Measurements from ENCODE around the gene POLR3F. TPM values are rescaled to one million over a fixed set of nuclear protein-coding genes. Genes with fewer than 3 reads are reported as not detected.

Gene POLR3F
- total and polyA plus RNA-seq, 2 donors (not counting 3 experiments of a cell fraction or from before 2014, with no cell fraction given): 4.5 to 9.8 TPM

- Histone ChIP-seq H3K4me2 (ENCODE audit: insufficient read depth, low read length) (no peak overlapping the region), H4K20me1 (replicated peaks; ENCODE audit: control insufficient read depth, extremely low read depth, insufficient read depth, low read length) (no peaks in the 10 kb centered on the region), H2AFZ (ENCODE audit: low read depth, low read length) (no peak overlapping the region), H3K27ac (ENCODE audit: insufficient read depth, low read depth, low read length) (no peak overlapping the region), H3K4me1 (ENCODE audit: control insufficient read depth, extremely low read depth, insufficient read depth, low read length) (no peaks in the 10 kb centered on the region), H3K9me1 (replicated peaks; ENCODE audit: control insufficient read depth, extremely low read depth, insufficient read depth, low read length) (no peaks in the 10 kb centered on the region), H3K9me3 (replicated peaks; ENCODE audit: control insufficient read depth, insufficient read depth, low read length) (no peaks in the 10 kb centered on the region), H3K79me2 (ENCODE audit: control insufficient read depth, insufficient read depth, low read length) (no peaks in the 10 kb centered on the region), H3K36me3 (ENCODE audit: control insufficient read depth in 2 of 2, extremely low read depth in 1 of 2, insufficient read depth in 2 of 2, low read length in 2 of 2) (no peaks in the 10 kb centered on the region), H3K27me3 (ENCODE audit: control insufficient read depth in 2 of 2, insufficient read depth in 2 of 2, low read length in 2 of 2) (peaks cover 0 to 3% of the 10 kb centered on the region in 2 experiments), H3K4me3 (replicated peaks in 1 of 3; ENCODE audit: insufficient read depth in 1 of 3, low read depth in 1 of 3, low read length in 3 of 3) (no peak overlapping the region), H3K9ac (replicated peaks; ENCODE audit: extremely low read depth, insufficient read depth, low read length) (no peak overlapping the region)
- dilution Hi-C loops (cut with MboI; ENCODE audit: extremely low pct_ligation_motif_present, low sequenced_read_pairs) (no loop called here), intact Hi-C loops (cut with micrococcal nuclease) (no loop called here)
- no peak for FAIRE-seq
- no TSS peak for BruUV-seq (replicated peaks)
- TF ChIP-seq CTCF (IDR thresholded peaks at IDR 0.05; ENCODE audit: extremely low read depth in 1 of 2, insufficient read depth in 1 of 2, low read depth in 1 of 2, low read length in 2 of 2): no peak
- TF ChIP-seq MYC (IDR thresholded peaks at IDR 0.05; ENCODE audit: low read depth, low read length): no peak
- TF ChIP-seq GATA2 (IDR thresholded peaks at IDR 0.05; ENCODE audit: insufficient read depth, insufficient read length, low read depth, low read length): no peak
- no peak for TF ChIP-seq FOS (IDR thresholded peaks at IDR 0.05; ENCODE audit: borderline replicate concordance, insufficient read depth, low read length)
- no peak for TF ChIP-seq MAX (IDR thresholded peaks at IDR 0.05; ENCODE audit: insufficient read depth, insufficient read length)
- no peak for TF ChIP-seq JUN (IDR thresholded peaks at IDR 0.05; ENCODE audit: borderline replicate concordance, insufficient read depth, insufficient read length, low read depth)
- TF ChIP-seq POLR2AphosphoS5 (IDR thresholded peaks at IDR 0.05; ENCODE audit: insufficient read depth, low read depth, low read length): no peak
- TF ChIP-seq EZH2 (IDR thresholded peaks at IDR 0.05; ENCODE audit: borderline replicate concordance, low read depth, low read length, severe bottlenecking): no peak
- TF ChIP-seq POLR2A (IDR thresholded peaks at IDR 0.05; ENCODE audit: low read depth, low read length): no peak
- POLR2A ChIA-PET: no interaction called here
- no peak for DNase-seq (ENCODE audit: low read depth, low spot score)
- CTCF ChIA-PET: interaction anchor here (0.9 kb wide), 1 partner anchor 9 kb away, joined by 3 read pairs; no protein-coding TSS in a partner anchor
Observed at GRCh38 chr20:18421608-18422007, 45.6 kb upstream of the POLR3F start.
